HG03378 (cell line): ENCODE data around the gene VASH2.
"Not testable (repeated sequence)": the region's sequence is repeated elsewhere in the genome, so short reads cannot be mapped to it uniquely, and the experiment has no call there.

Experiments
- ATAC-seq: cut with Tn5 transposase; IDR thresholded peaks from one replicate; pipeline ENCODE4 v1.9.1; 2021; ENCODE audit warnings: mild to moderate bottlenecking, moderate library complexity; ENCODE audit not compliant: unreplicated experiment

VASH2 gene

DNA sequence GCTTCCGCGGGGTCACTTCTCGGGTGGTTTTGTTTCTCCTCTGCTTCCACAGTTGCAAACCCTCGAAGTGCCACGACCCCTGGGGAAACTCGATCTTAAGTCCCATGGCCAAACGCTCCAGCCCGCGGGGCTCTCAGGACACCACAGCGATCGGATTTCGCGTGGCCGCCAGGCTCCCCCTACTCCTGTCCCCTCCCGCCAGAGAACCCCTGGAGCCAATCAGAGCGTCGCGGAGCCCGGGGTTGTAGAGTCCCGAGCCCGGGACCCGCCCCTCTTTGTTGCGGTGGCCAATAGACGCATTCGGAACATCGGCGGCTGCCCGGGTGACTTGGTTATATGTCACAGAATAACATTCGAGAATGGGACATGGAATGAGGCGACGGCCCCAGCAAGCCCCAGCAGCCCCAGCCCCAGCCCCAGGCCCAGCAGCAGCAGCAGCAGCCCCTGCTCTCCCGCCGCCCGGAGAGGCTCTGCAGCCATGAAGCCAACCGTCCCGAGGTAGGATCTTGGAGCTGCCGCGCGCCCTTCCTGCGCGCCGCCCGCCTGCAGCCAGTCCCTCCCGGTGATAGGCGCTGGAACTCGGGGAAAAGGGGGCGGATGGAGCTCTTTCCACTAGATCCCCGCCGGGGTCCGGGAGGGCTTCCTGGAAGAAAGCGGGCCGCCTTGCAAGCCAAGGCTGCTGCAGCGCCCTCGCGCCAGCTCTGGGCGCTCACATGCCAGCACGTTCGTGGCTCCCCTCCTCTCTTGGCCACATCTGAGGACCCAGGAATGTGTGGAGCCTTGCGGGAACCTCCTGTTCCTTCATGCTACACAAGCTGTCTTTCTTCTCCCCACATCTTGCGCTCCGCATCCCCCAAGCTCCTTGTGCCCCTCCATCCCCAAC is at the start of gene VASH2:
VASH2 (plus strand) TSS at position 299 of the 883 bp plus-strand sequence. CDS start 1,002 bp downstream, outside the sequence.
- peak; percentile 86 for ATAC-seq

GRCh38 chr1:212901290-212901689 is 49.1 kb upstream of the VASH2 start:
- no peak for ATAC-seq

DNA sequence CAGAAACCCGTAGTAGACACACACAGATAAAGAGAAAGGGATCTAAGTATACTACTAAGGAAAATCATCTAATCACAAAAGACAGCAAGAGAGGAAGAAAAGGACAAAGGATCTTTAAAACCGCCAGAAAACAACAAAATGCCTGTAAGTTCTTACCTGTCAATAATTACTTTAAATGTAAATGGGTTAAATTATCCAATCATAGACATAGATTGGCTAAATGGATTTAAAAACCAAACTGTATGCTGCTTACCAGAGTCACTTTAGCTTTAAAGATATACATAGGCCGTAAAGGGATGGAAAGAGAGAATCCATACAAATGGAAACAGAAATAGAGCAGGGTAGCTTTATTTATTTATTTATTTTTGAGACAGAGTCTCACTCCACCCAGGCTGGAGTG is 48.3 kb upstream of the VASH2 start:
- ATAC-seq = no peak

- ATAC-seq = no peak
These were observed 46.7 kb upstream of the VASH2 start for GRCh38 chr1:212903664-212904063.

- not testable (repeated sequence) for ATAC-seq
These were observed 42.3 kb upstream of the VASH2 start for GRCh38 chr1:212908071-212908470.

DNA sequence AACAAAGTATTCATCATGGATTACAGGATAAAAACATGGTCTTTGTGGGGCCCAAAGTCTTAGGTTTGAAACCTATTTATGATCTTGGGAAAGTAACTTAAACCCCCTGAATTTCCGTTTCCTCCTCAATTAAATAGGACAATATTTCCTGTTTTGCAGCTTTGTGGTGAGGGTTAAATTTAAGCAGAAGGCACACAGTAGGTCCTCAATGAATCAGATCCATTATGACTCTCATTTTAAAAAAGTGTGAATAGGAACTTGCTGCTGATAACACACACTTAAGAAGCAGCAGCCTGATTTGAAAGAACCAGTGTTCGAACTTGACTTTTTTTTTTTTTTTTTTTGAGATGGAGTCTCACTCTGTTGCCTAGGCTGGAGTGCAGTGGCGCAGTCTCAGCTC is 41.4 kb upstream of the VASH2 start:
- no peak for ATAC-seq

GRCh38 chr1:212909652-212910063 is 40.7 kb upstream of the VASH2 start:
- ATAC-seq = no peak

DNA sequence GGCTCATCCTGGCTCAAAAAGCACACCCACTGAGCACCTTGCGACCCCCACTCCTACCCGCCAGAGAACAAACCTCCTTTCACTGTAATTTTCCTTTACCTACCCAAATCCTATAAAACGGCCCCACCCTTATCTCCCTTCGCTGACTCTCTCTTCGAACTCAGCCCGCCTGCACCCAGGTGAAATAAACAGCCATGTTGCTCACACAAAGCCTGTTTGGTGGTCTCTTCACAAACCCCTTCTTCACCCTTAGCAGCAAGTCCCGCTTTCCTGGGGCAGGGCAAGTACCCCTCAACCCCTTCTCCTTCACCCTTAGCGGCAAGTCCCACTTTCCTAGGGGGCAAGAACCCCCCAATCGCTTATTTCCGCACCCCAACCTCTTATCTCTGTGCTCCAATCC is 40.1 kb upstream of the VASH2 start:
- not testable (repeated sequence) for ATAC-seq

DNA sequence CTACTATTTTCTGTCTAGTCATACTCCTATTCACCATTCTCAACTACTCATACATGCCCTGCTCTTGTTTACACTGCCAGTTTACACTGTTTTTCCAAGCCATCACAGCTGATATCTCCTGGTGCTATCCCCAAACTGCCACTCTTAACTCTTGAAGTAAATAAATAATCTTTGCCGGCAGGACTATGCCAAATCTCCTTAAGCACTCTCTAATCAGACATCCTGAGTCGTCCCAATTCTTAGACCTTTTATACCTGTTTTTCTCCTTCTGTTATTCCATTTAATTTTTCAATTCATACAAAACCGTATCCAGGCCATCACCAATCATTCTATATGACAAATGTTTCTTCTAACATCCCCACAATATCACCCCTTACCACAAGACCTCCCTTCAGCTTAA is 36.7 kb upstream of the VASH2 start:
- not testable (repeated sequence) for ATAC-seq

DNA sequence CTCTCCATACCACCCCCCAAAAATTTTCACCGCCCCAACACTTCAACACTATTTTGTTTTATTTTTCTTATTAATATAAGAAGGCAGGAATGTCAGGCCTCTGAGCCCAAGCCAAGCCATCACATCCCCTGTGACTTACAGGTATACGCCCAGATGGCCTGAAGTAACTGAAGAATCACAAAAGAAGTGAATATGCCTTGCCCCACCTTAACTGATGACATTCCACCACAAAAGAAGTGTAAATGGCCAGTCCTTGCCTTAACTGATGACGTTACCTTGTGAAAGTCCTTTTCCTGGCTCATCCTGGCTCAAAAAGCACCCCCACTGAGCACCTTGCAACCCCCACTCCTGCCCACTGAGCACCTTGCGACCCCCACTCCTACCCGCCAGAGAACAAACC is 36.2 kb upstream of the VASH2 start:
- not testable (repeated sequence) for ATAC-seq

GRCh38 chr1:212914789-212915188 is 35.6 kb upstream of the VASH2 start:
- no peak for ATAC-seq

DNA sequence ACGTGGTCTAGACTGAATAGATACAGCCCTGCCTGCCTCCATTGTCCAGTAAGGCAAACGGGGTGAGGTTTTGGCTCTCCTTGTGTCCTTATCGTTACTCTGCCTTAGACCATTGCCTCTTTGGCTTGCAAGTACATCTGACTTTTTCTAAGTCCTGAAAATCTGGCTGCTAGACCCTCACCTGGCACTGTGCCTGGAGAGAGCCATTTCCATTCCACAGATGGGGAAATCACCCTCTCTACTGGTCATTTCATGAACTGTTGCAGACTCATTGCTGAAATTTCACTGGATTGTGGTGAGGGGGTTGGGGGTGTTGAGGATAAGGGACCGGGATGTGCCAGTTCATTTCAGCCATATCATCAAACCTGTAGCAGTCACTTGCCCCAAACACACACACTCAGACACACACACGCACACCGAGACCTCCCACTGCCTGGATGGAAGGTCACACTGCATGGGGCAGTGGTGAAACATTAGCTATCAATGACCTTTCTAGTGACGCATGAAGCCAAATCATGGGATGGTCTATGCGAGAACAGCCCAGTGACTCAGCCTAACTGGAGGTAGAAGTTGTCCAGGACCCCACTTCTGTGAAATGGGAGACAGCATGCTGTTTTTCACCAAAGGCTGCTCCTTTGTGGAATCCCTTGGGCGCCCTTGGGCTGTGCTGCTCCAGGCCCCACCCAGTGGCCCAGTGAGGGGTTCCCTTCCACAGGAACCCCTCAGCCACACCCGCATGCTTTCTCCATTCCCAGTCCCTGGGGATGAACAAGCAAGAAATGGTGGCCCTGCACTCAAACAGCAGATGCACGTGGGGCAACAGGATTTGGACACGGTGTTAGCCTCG is 34.9 kb upstream of the VASH2 start:
- ATAC-seq = no peak

DNA sequence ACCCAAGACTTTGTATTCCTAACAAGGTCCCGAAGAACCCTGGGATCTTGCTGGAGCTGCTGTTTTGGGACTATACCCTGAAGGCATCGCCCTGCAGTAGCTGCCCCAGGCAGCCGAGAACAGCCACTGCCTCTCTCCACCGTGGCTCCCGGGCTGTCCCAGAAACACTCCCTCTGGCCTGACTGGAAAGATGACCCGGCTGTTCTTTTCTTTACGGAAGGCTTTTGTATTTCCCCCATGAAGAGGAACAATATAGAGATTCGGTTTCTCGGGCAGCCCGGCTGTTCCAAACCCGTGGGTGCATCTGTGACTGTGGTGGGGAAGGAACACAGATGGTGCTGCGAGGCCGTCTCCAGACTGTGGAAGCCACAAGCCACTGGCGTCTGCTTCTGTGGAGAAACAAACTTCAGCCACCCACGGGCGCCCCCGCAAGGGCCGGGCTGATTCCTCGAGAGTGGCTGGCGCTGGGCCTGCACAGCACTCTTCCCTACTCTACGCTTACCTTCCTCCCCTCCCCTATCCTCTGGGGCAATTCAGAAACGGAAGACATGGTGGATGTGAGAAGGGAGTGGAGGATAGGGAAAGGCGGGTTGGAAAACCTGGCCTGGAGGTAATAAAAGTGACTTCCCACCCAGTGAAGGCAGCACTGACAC is 33.7 kb upstream of the VASH2 start:
- no peak for ATAC-seq

- ATAC-seq = no peak
These were observed 33.2 kb upstream of the VASH2 start for GRCh38 chr1:212917134-212917485.

DNA sequence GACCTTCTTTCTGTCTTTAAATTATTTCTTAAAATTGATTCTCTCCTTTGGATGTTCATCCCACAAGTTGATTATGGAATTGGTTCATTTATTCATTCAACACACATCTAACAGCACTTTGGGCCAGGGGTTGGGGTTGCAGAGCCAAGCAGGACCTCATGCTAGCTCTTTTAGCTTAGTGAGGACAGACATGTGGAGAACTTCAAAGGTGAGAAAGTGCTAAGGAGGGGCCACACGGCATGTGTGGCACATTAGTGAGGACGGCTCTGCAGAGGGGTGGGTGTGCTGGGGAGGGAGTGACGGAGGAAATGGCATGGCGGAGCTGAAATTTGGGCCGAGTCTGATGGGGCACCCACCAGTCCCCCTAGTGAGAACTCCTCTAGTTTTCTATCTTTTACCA is 32.5 kb upstream of the VASH2 start:
- ATAC-seq = no peak

DNA sequence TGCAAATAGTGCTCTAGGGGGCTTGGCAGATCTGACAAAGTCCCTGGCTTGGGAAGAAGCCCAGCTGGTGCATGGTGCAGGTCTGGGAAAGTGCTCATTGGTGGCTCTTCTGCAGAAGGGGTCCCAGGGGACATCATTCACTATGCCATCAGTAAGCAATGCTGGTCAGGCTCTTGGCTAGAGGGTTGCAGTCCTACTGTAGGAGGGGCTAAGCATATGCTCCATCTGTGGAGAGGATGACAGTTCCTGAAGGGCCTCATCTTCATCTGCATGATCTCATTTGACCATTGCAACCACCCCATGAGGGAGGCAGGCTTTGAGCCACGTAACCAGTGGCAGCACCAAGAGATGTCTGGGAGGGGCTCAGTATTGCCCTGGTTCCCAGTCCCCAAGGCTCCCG is 31.5 kb upstream of the VASH2 start:
- ATAC-seq = no peak

DNA sequence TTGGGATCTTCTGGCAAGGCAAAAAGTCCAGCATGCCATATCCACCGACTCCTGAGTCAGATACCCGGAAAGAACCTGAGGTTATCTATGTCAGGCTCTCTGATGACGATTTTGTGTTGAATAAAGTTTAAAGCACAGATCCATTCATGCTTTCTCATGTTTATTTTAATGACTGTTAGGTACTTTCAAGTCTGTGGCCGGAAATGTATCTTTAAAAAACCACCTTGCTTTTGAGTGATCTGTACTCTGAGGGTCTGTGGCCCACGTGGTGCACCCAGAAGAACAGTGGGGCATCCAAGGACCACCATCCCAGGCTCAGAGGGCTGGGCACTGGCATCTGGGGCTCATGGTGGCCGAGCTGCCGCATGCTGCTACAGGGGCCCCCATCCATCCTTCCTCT is 30.1 kb upstream of the VASH2 start:
- ATAC-seq = no peak

DNA sequence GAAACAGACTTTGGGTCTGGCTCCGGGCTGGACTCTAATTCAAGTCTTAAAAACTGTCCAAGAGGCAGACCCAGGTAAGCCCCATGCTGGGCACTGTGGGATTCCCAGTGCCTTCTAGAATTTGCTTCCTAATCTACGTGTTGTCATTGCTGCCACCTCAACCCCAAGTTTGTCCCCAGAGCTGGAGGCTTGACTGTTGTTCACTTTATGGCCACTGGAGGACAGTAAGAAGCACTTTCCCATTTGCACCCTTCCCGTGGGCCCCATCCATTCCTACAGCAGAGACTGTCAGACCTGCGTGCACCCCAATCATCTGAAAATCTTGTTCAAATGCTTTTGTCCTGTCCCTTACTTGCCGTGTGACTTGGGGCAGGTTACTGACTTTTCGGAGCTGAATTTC is 29.4 kb upstream of the VASH2 start:
- no peak for ATAC-seq

DNA sequence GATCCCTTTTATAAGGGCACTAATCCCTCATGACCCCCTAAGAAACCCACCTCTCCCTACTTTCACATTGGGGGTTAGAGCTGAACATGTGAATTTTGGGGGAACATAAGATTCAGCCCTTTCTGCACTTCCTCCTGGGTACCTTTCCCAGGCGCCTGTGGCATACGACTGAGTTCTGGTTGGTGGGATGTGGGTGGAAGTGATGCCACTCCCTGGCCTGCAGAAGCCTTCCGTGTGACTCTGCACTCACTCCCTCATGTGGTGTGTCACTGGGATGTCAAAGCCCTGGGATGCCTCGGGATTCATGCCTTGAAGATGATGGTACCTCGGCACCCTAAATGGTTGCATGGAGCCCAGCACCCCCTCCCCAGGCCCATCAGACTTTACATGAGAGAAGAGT is 28.3 kb upstream of the VASH2 start:
- ATAC-seq = no peak

GRCh38 chr1:212926372-212926771 is 24.0 kb upstream of the VASH2 start:
- ATAC-seq = no peak
